H1 (cell line): ENCODE measurements around the gene INAFM2. TPM values are rescaled to one million over a fixed set of nuclear protein-coding genes. Genes with fewer than 3 reads are reported as not detected.

Source experiments
- CTCF ChIA-PET: fragments of 300-600 bp; sonication (Branson Sonifier 250); formaldehyde crosslinking; loops from one replicate; lab custom pipeline; 2021; ENCODE audit not compliant: partially characterized antibody; lab: Charles Lee
- POLR2A ChIA-PET: fragments of 300-600 bp; sonication (Branson Sonifier 250); formaldehyde crosslinking; loops from one replicate; lab custom pipeline; 2021; ENCODE audit warnings: inconsistent platforms; ENCODE audit not compliant: partially characterized antibody; lab: Charles Lee
- DNase-seq, 2 experiments: peaks; one replicate each; pipeline versions ENCODE4 v3.0.0 to v3.0.0-alpha.2; 2010 to 2022; ENCODE audit warnings: low spot score in 2 of 2, low read depth in 1 of 2, mixed read lengths in 1 of 2
- FAIRE-seq: peaks from 2 replicates; lab custom pipeline; 2011; peaks lifted over from hg19 to GRCh38; lab: Jason Lieb, UNC
- H2AFZ ChIP-seq: 2 replicates; pipeline ENCODE4 v1.8.1; 2012; ENCODE audit warnings: low read length, inconsistent platforms
- H2AK5ac ChIP-seq: 2 replicates; pipeline ENCODE4 v1.6.1; 2013; ENCODE audit warnings: low read depth, low read length
- H2BK120ac ChIP-seq: replicated peaks from 2 replicates; pipeline ENCODE3; 2013; ENCODE audit warnings: low read depth, low read length, inconsistent platforms
- H2BK12ac ChIP-seq: 2 replicates; pipeline ENCODE4 v1.6.1; 2013; ENCODE audit warnings: low read depth, low read length
- H2BK15ac ChIP-seq: 2 replicates; pipeline ENCODE4 v1.6.1; 2013; ENCODE audit warnings: low read length
- H2BK20ac ChIP-seq: 2 replicates; pipeline ENCODE4 v1.6.1; 2013; ENCODE audit warnings: low read length
- H2BK5ac ChIP-seq: 2 replicates; pipeline ENCODE4 v1.6.1; 2013; ENCODE audit warnings: low read depth, low read length
- H3K14ac ChIP-seq: 2 replicates; pipeline ENCODE4 v1.6.1; 2013; ENCODE audit warnings: inconsistent platforms; ENCODE audit not compliant: insufficient read length
- H3K18ac ChIP-seq: 2 replicates; pipeline ENCODE4 v1.6.1; 2013; ENCODE audit warnings: low read length; ENCODE audit errors: extremely low read depth
- H3K23ac ChIP-seq: 2 replicates; pipeline ENCODE4 v1.6.1; 2013; ENCODE audit warnings: inconsistent platforms; ENCODE audit not compliant: insufficient read length
- H3K23me2 ChIP-seq: 2 replicates; pipeline ENCODE4 v1.6.1; 2013; ENCODE audit warnings: low read depth, low read length
- H3K27ac ChIP-seq: 2 replicates; pipeline ENCODE4 v1.6.1; 2011; ENCODE audit warnings: low read depth, low read length, inconsistent platforms
- H3K27me3 ChIP-seq, 4 experiments: replicated peaks in 1 of 4; 1 replicate in 1 of 4; 2 replicates in 3 of 4; pipeline versions ENCODE4 v1.6.1 to v1.8.1; 2011 to 2013; ENCODE audit warnings: low read length in 3 of 4, mild to moderate bottlenecking in 3 of 4, inconsistent platforms in 2 of 4, mixed read lengths in 2 of 4, moderate library complexity in 1 of 4; ENCODE audit not compliant: control insufficient read depth in 3 of 4, insufficient read depth in 3 of 4; ENCODE audit errors: extremely low read depth in 1 of 4
- H3K36me3 ChIP-seq, 4 experiments: 2 replicates each; pipeline versions ENCODE4 v1.6.1 to v1.8.1; 2011 to 2013; ENCODE audit warnings: mild to moderate bottlenecking in 4 of 4, low read length in 3 of 4, moderate library complexity in 2 of 4, control low read depth in 1 of 4, inconsistent platforms in 1 of 4; ENCODE audit not compliant: insufficient read depth in 4 of 4, control insufficient read depth in 2 of 4
- H3K4ac ChIP-seq: replicated peaks from 2 replicates; pipeline ENCODE3; 2013; ENCODE audit warnings: low read length, low read depth, mixed read lengths, inconsistent platforms; ENCODE audit not compliant: insufficient read length
- H3K4me1 ChIP-seq, 4 experiments: replicated peaks in 1 of 4; 1 replicate in 1 of 4; 2 replicates in 3 of 4; pipeline versions ENCODE4 v1.6.1 to v1.8.1; 2011 to 2013; ENCODE audit warnings: low read length in 3 of 4, inconsistent platforms in 2 of 4, mixed read lengths in 1 of 4; ENCODE audit not compliant: insufficient read depth in 4 of 4, control insufficient read depth in 3 of 4
- H3K4me2 ChIP-seq, 2 experiments: 2 replicates each; pipeline versions ENCODE4 v1.6.1 to v1.8.1; 2011 to 2013; ENCODE audit warnings: low read depth in 2 of 2, low read length in 2 of 2, control low read depth in 1 of 2, inconsistent platforms in 1 of 2, mild to moderate bottlenecking in 1 of 2; ENCODE audit not compliant: insufficient read depth in 1 of 2
- H3K4me3 ChIP-seq, 4 experiments: fragments of 200-600, 300-600 bp in 1 of 4; sonication (generic), shearing (Covaris generic), sonication (Bioruptor Twin) in 1 of 4; 2 replicates each; pipeline versions ENCODE4 v1.5.1 to v1.8.1; 2011 to 2016; ENCODE audit warnings: low read length in 4 of 4, low read depth in 3 of 4, control low read depth in 2 of 4, inconsistent platforms in 2 of 4, mild to moderate bottlenecking in 2 of 4, mixed read lengths in 1 of 4, moderate library complexity in 1 of 4; ENCODE audit not compliant: insufficient read depth in 2 of 4; ENCODE audit errors: extremely low read depth in 1 of 4
- H3K56ac ChIP-seq: replicated peaks from 2 replicates; pipeline ENCODE3; 2013; ENCODE audit warnings: low read depth, mild to moderate bottlenecking, mixed read lengths, low read length, inconsistent platforms; ENCODE audit not compliant: insufficient read length
- H3K79me1 ChIP-seq: 2 replicates; pipeline ENCODE4 v1.6.1; 2013; ENCODE audit warnings: low read depth, low read length, control low read depth
- H3K79me2 ChIP-seq, 2 experiments: 2 replicates each; pipeline versions ENCODE4 v1.6.1 to v1.8.1; 2012 to 2013; ENCODE audit warnings: low read length in 2 of 2, mild to moderate bottlenecking in 2 of 2, inconsistent platforms in 1 of 2; ENCODE audit not compliant: insufficient read depth in 2 of 2, control insufficient read depth in 1 of 2
- H3K9ac ChIP-seq, 4 experiments: replicated peaks in 1 of 4; 1 replicate in 1 of 4; 2 replicates in 3 of 4; pipeline versions ENCODE4 v1.6.1 to v1.8.1; 2011 to 2013; ENCODE audit warnings: low read depth in 3 of 4, low read length in 3 of 4, control low read depth in 2 of 4, mild to moderate bottlenecking in 2 of 4, moderate library complexity in 2 of 4, inconsistent platforms in 1 of 4; ENCODE audit errors: extremely low read depth in 1 of 4
- H3K9me3 ChIP-seq, 2 experiments: 2 replicates each; pipeline versions ENCODE4 v1.6.1 to v1.8.1; 2012 to 2013; ENCODE audit warnings: mild to moderate bottlenecking in 2 of 2, moderate library complexity in 2 of 2, control low read depth in 1 of 2, inconsistent platforms in 1 of 2, low read depth in 1 of 2, low read length in 1 of 2, mixed read lengths in 1 of 2; ENCODE audit not compliant: insufficient read depth in 2 of 2
- H4K20me1 ChIP-seq, 2 experiments: replicated peaks in 1 of 2; 2 replicates each; pipeline versions ENCODE3 to v1.8.1; 2011 to 2013; ENCODE audit warnings: inconsistent platforms in 2 of 2, low read length in 2 of 2, mild to moderate bottlenecking in 1 of 2; ENCODE audit not compliant: insufficient read depth in 2 of 2, control insufficient read depth in 1 of 2
- H4K5ac ChIP-seq: 2 replicates; pipeline ENCODE4 v1.6.1; 2013; ENCODE audit warnings: low read length, low read depth, mixed read lengths, inconsistent platforms; ENCODE audit not compliant: insufficient read length
- H4K8ac ChIP-seq: 2 replicates; pipeline ENCODE4 v1.8.0; 2013; ENCODE audit warnings: mild to moderate bottlenecking, moderate library complexity, low read length, inconsistent platforms; ENCODE audit not compliant: insufficient read depth; ENCODE audit errors: extremely low read depth
- H4K91ac ChIP-seq: replicated peaks from 2 replicates; pipeline ENCODE3; 2013; ENCODE audit warnings: low read length, mixed read lengths, inconsistent platforms; ENCODE audit not compliant: insufficient read length
- ATF3 ChIP-seq: IDR thresholded peaks from 2 replicates; pipeline ENCODE4 v1.6.1; 2011; ENCODE audit warnings: low read depth, mild to moderate bottlenecking, low read length; ENCODE audit not compliant: insufficient read depth
- BACH1 ChIP-seq: IDR thresholded peaks from 2 replicates; pipeline ENCODE4 v1.6.1; 2012; ENCODE audit warnings: low read length, improper control_type of control experiment
- EZH2 ChIP-seq: fragments of 200-600 bp; sonication (generic); IDR thresholded peaks from 2 replicates; pipeline ENCODE4 v1.7.1; 2012; ENCODE audit warnings: low read depth, mild to moderate bottlenecking, moderate library complexity, low read length, inconsistent platforms; ENCODE audit not compliant: severe bottlenecking
- KDM5A ChIP-seq: fragments of 200-600 bp; IDR thresholded peaks from 2 replicates; pipeline ENCODE4 v1.7.1; 2012; ENCODE audit warnings: mild to moderate bottlenecking, low read length, inconsistent platforms, mixed read lengths
- RNF2 ChIP-seq: fragments of 200-900, 300-1000 bp; sonication (generic); IDR thresholded peaks from 2 replicates; pipeline ENCODE4 v1.7.1; 2016; ENCODE audit warnings: borderline replicate concordance, low read depth, mild to moderate bottlenecking, antibody characterized with exemption, low read length; ENCODE audit not compliant: poor library complexity, severe bottlenecking; ENCODE audit errors: missing control alignments
- SAP30 ChIP-seq: fragments of 300-600 bp; sonication (generic); IDR thresholded peaks from 2 replicates; pipeline ENCODE4 v1.7.1; 2012; ENCODE audit warnings: low read length, moderate library complexity, mild to moderate bottlenecking, inconsistent platforms; ENCODE audit not compliant: insufficient read depth, insufficient replicate concordance
- WGBS, 2 experiments: shearing (Covaris generic) in 1 of 2; methylation state at CpG; one replicate each; pipeline versions ENCODE4 v1.1.6 to v1.1.7; 2013 to 2015; ENCODE audit warnings: low lambda C conversion rate in 2 of 2, mixed read lengths in 2 of 2, inconsistent platforms in 1 of 2, low coverage in 1 of 2, missing lambda C conversion rate in 1 of 2; ENCODE audit not compliant: insufficient replicate concordance in 2 of 2, insufficient coverage in 1 of 2, insufficient read length in 1 of 2; ENCODE audit errors: extremely low coverage in 1 of 2, missing lambda C conversion rate in 1 of 2; 5-methylcytosine and 5-hydroxymethylcytosine counted together
- polyA plus RNA-seq, 7 experiments: library from polyadenylated mRNA; depleted of rRNA in 3 of 7; stranded (reverse) in 5 of 7; unstranded in 2 of 7; fragments of >200 nt in 5 of 7; fragments of 200-250 nt in 2 of 7; gene quantifications; 1 replicate in 5 of 7; 2 replicates in 1 of 7; 4 replicates in 1 of 7; pipeline versions ENCODE4 v1.2.1 to v1.2.3, GENCODE V29; 2011 to 2013; ENCODE audit warnings: missing spikeins in 2 of 7, mixed read lengths in 2 of 7
- total RNA-seq: library from RNA; stranded (reverse); fragmentation: NEBNext Ultra II Directional; extraction: Animal tissue kit (Norgen Biotek cat#: 25700); gene quantifications from 2 replicates; pipeline ENCODE4 v1.2.1, GENCODE V29; 2021

INAFM2 gene
- total and polyA plus RNA-seq, 2 of the 8 experiments (the other 6 are each of a cell fraction or from before 2014, with no cell fraction given), result 15.3 to 35.1 TPM

GRCh38 chr15:40334541-40334940 lies 11.0 kb downstream of the INAFM2 start:
- Histone ChIP-seq H3K79me1 (no peaks in the 10 kb centered on the region), H2BK20ac (0 out of 2 replicates have a peak overlapping the region, but pooled peaks have one; percentile 61), H3K23ac (no peak overlapping the region), H3K9ac (no peak overlapping the region), H3K27me3 (peaks cover 0 to 4% (median under 1%) of the 10 kb centered on the region in 4 experiments; a peak in 1 of 7 replicates), H3K4me1 (peaks cover 0 to 31% (median 18%) of the 10 kb centered on the region in 4 experiments; a peak in 6 of 7 replicates), H2BK120ac (no peak overlapping the region), H3K4ac (no peak overlapping the region), H2AFZ (no peak overlapping the region), H3K27ac (no peak overlapping the region), H3K36me3 (peaks cover 0 to 2% (median 0%) of the 10 kb centered on the region in 4 experiments; a peak in 3 of 8 replicates), H4K5ac (no peak overlapping the region), H3K56ac (no peak overlapping the region), H2BK12ac (peak overlapping the region; percentile 96; the same call in 1 of the 2 replicates), H3K4me2 (no peak overlapping the region), H2BK5ac (peak overlapping the region; percentile 44; the same call in 1 of the 2 replicates), H2AK5ac (no peak overlapping the region), H3K14ac (no peak overlapping the region), H3K9me3 (no peaks in the 10 kb centered on the region), H3K4me3 (no peak overlapping the region), H3K23me2 (no peaks in the 10 kb centered on the region; the same call in 1 of the 2 replicates), H4K20me1 (no peaks in the 10 kb centered on the region), H4K8ac (no peak overlapping the region; the same call in 1 of the 2 replicates), H4K91ac (peak overlapping the region; percentile 41), H2BK15ac (peak overlapping the region; percentile 97), H3K18ac (no peak overlapping the region; the same call in 1 of the 2 replicates), H3K79me2 (no peaks in the 10 kb centered on the region)
- whole genome bisulfite sequencing, 2 experiments, result 88% methylated on average over 3 of the region's 3 CpGs; no CpG with 5 or more reads in 1 of the 2 experiments
- DNase-seq, result no peak
- ChIA-PET POLR2A (interaction anchor here (0.7 to 8.1 kb wide), 4 partner anchors 7 to 41 kb away, joined by 3 to 66 read pairs (median 4); no protein-coding TSS in a partner anchor), CTCF (interaction anchor here (0.5 to 27.4 kb wide), 12 partner anchors 7 to 544 kb away, joined by 3 to 584 read pairs (median 106); partner anchors contain the start of genes ANKRD63, BMF, DISP2 and INAFM2)
- FAIRE-seq, result no peak
- TF ChIP-seq RNF2 (no peak), SAP30 (no peak), KDM5A (no peak), EZH2 (no peak), ATF3 (no peak), BACH1 (no peak)
